Activated naive CD4-positive, alpha-beta T cell (primary cell): ENCODE results near the gene ANTXR1.

Source experiments
- DNase-seq, 4 experiments: peaks; one replicate each; lab custom pipeline; 2025; lab: John Stamatoyannopoulos, UW

Gene ANTXR1

GRCh38 chr2:69097891-69098655 lies 85.1 kb downstream of the ANTXR1 start:
- DNase-seq: no peak

GRCh38 chr2:69099541-69099940 lies 86.6 kb downstream of the ANTXR1 start:
- DNase-seq: no peak

- DNase-seq: no peak
Measured at GRCh38 chr2:69100220-69100723, 87.3 kb downstream of the ANTXR1 start.

- no peak for DNase-seq
Measured at GRCh38 chr2:69102041-69102593, 89.1 kb downstream of the ANTXR1 start.

GRCh38 chr2:69103419-69103818 lies 90.4 kb downstream of the ANTXR1 start:
- no peak for DNase-seq

- DNase-seq: no peak
Measured at GRCh38 chr2:69104261-69104660, 91.3 kb downstream of the ANTXR1 start.

GRCh38 chr2:69109255-69109654 lies 96.3 kb downstream of the ANTXR1 start:
- DNase-seq: no peak

- no peak for DNase-seq
Measured at GRCh38 chr2:69111076-69111475, 98.1 kb downstream of the ANTXR1 start.

GRCh38 chr2:69113627-69114026 lies 100.6 kb downstream of the ANTXR1 start:
- no peak for DNase-seq

- DNase-seq: no peak
Measured at GRCh38 chr2:69114534-69114933, 101.6 kb downstream of the ANTXR1 start.

- DNase-seq: no peak
Measured at GRCh38 chr2:69116438-69116837, 103.5 kb downstream of the ANTXR1 start.

- no peak for DNase-seq
Measured at GRCh38 chr2:69118609-69119008, 105.6 kb downstream of the ANTXR1 start.

- DNase-seq: no peak
Measured at GRCh38 chr2:69119104-69119894, 106.3 kb downstream of the ANTXR1 start.

- DNase-seq: no peak
Measured at GRCh38 chr2:69122271-69122670, 109.3 kb downstream of the ANTXR1 start.

GRCh38 chr2:69123182-69123581 lies 110.2 kb downstream of the ANTXR1 start:
- no peak for DNase-seq

GRCh38 chr2:69124343-69124742 lies 111.4 kb downstream of the ANTXR1 start:
- no peak for DNase-seq

- no peak for DNase-seq
Measured at GRCh38 chr2:69125816-69126215, 112.8 kb downstream of the ANTXR1 start.

GRCh38 chr2:69126341-69126740 lies 113.4 kb downstream of the ANTXR1 start:
- DNase-seq: no peak

GRCh38 chr2:69131452-69131851 lies 118.5 kb downstream of the ANTXR1 start:
- DNase-seq: no peak

- DNase-seq: no peak
Measured at GRCh38 chr2:69131983-69132675, 119.2 kb downstream of the ANTXR1 start.

GRCh38 chr2:69132960-69133590 lies 120.1 kb downstream of the ANTXR1 start:
- no peak for DNase-seq

GRCh38 chr2:69133898-69134297 lies 120.9 kb downstream of the ANTXR1 start:
- DNase-seq: no peak
